HG03378 (cell line): Measurements from ENCODE around the gene FBLN2.

Experiments used
- ATAC-seq: cut with Tn5 transposase; IDR thresholded peaks from one replicate; pipeline ENCODE4 v1.9.1; 2021; ENCODE audit warnings: mild to moderate bottlenecking, moderate library complexity; ENCODE audit not compliant: unreplicated experiment

The FBLN2 gene

GRCh38 chr3:13530241-13531009 is 18.5 kb upstream of the FBLN2 start:
- no peak for ATAC-seq

- no peak for ATAC-seq
Measured at GRCh38 chr3:13532085-13532484, 16.8 kb upstream of the FBLN2 start.

- ATAC-seq: no peak
Measured at GRCh38 chr3:13532631-13533030, 16.3 kb upstream of the FBLN2 start.

- ATAC-seq: no peak
Measured at GRCh38 chr3:13533885-13534301, 15.0 kb upstream of the FBLN2 start.

- ATAC-seq: no peak
Measured at GRCh38 chr3:13535526-13535875, 13.4 kb upstream of the FBLN2 start.

GRCh38 chr3:13535905-13536304 is 13.0 kb upstream of the FBLN2 start:
- ATAC-seq: no peak

- ATAC-seq: no peak
Measured at GRCh38 chr3:13536432-13536831, 12.5 kb upstream of the FBLN2 start.

GRCh38 chr3:13536832-13537231 is 12.1 kb upstream of the FBLN2 start:
- no peak for ATAC-seq

- ATAC-seq: no peak
Measured at GRCh38 chr3:13537244-13537908, 11.5 kb upstream of the FBLN2 start.

- ATAC-seq: no peak
Measured at GRCh38 chr3:13537909-13538296, 11.0 kb upstream of the FBLN2 start.

- no peak for ATAC-seq
Measured at GRCh38 chr3:13538520-13539291, 10.2 kb upstream of the FBLN2 start.

- no peak for ATAC-seq
Measured at GRCh38 chr3:13539292-13539638, 9.7 kb upstream of the FBLN2 start.

- ATAC-seq: no peak
Measured at GRCh38 chr3:13539671-13540070, 9.3 kb upstream of the FBLN2 start.

- no peak for ATAC-seq
Measured at GRCh38 chr3:13540297-13540995, 8.5 kb upstream of the FBLN2 start.

- no peak for ATAC-seq
Measured at GRCh38 chr3:13541691-13542090, 7.2 kb upstream of the FBLN2 start.

- no peak for ATAC-seq
Measured at GRCh38 chr3:13542142-13542541, 6.8 kb upstream of the FBLN2 start.

GRCh38 chr3:13543253-13543652 is 5.7 kb upstream of the FBLN2 start:
- no peak for ATAC-seq

GRCh38 chr3:13544293-13544831 is 4.6 kb upstream of the FBLN2 start:
- ATAC-seq: no peak

GRCh38 chr3:13544951-13545651 is 3.8 kb upstream of the FBLN2 start:
- no peak for ATAC-seq

GRCh38 chr3:13545952-13546454 is 2.9 kb upstream of the FBLN2 start:
- no peak for ATAC-seq
